SK-N-SH treated with all-trans-retinoic acid at 6 μM for 48 hours (cell line): ENCODE data around the gene POU2F1.

Experiments
- ARNTL ChIP-seq: fragments of 450-650 bp; formaldehyde crosslinking; IDR thresholded peaks from 2 replicates; pipeline ENCODE4 v1.5.0; 2020; ENCODE audit warnings: low read depth, mild to moderate bottlenecking, moderate library complexity, borderline replicate concordance
- CSDC2 ChIP-seq: fragments of 250-450 bp; sonication (Bioruptor Pico); IDR thresholded peaks from 2 replicates; pipeline ENCODE4 v1.5.0; 2020; ENCODE audit warnings: mild to moderate bottlenecking, moderate library complexity
- PATZ1 ChIP-seq: fragments of 250-450 bp; sonication (Bioruptor Pico); IDR thresholded peaks from 2 replicates; pipeline ENCODE4 v1.8.0; 2020; ENCODE audit warnings: mild to moderate bottlenecking, moderate library complexity, borderline replicate concordance
- TOX ChIP-seq: fragments of 250-450 bp; sonication (Bioruptor Pico); IDR thresholded peaks from 2 replicates; pipeline ENCODE4 v1.8.0; 2021; ENCODE audit warnings: mild to moderate bottlenecking, moderate library complexity, borderline replicate concordance
- ZC3H10 ChIP-seq: fragments of 250-450 bp; sonication (Bioruptor Pico); IDR thresholded peaks from 2 replicates; pipeline ENCODE4 v1.5.1; 2021; ENCODE audit warnings: mild to moderate bottlenecking, moderate library complexity
- ZNF8 ChIP-seq: fragments of 450-650 bp; formaldehyde crosslinking; IDR thresholded peaks from 2 replicates; pipeline ENCODE4 v1.5.0; 2020; ENCODE audit warnings: mild to moderate bottlenecking, moderate library complexity
- TF ChIP-seq, protein P1 (sequence below): fragments of 250-450 bp; sonication (Bioruptor Pico); IDR thresholded peaks from 2 replicates; pipeline ENCODE4 v1.5.1; 2020; ENCODE audit warnings: low read depth, mild to moderate bottlenecking, moderate library complexity
- TF ChIP-seq, protein P2 (sequence below): fragments of 250-450 bp; sonication (Bioruptor Pico); IDR thresholded peaks from 2 replicates; pipeline ENCODE4 v1.5.1; 2021; ENCODE audit warnings: mild to moderate bottlenecking, moderate library complexity

GRCh38 chr1:167474191-167474641, 253.5 kb downstream of the POU2F1 start:
- TF ChIP-seq ARNTL (no peak), ZC3H10 (CRISPR knock-in tag) (no peak), ZNF8 (CRISPR knock-in tag) (no peak), TOX (CRISPR knock-in tag) (no peak), CSDC2 (CRISPR knock-in tag) (no peak), PATZ1 (CRISPR knock-in tag) (no peak)
- TF ChIP-seq, protein P1, sequence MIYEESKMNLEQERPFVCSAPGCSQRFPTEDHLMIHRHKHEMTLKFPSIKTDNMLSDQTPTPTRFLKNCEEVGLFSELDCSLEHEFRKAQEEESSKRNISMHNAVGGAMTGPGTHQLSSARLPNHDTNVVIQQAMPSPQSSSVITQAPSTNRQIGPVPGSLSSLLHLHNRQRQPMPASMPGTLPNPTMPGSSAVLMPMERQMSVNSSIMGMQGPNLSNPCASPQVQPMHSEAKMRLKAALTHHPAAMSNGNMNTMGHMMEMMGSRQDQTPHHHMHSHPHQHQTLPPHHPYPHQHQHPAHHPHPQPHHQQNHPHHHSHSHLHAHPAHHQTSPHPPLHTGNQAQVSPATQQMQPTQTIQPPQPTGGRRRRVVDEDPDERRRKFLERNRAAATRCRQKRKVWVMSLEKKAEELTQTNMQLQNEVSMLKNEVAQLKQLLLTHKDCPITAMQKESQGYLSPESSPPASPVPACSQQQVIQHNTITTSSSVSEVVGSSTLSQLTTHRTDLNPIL (CRISPR knock-in tag): no peak
- TF ChIP-seq, protein P2, sequence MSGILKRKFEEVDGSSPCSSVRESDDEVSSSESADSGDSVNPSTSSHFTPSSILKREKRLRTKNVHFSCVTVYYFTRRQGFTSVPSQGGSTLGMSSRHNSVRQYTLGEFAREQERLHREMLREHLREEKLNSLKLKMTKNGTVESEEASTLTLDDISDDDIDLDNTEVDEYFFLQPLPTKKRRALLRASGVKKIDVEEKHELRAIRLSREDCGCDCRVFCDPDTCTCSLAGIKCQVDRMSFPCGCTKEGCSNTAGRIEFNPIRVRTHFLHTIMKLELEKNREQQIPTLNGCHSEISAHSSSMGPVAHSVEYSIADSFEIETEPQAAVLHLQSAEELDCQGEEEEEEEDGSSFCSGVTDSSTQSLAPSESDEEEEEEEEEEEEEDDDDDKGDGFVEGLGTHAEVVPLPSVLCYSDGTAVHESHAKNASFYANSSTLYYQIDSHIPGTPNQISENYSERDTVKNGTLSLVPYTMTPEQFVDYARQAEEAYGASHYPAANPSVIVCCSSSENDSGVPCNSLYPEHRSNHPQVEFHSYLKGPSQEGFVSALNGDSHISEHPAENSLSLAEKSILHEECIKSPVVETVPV (CRISPR knock-in tag): no peak
